Endodermal cell (in vitro differentiated cells): Measurements from ENCODE around the gene KIR3DL2. TPM values are rescaled to one million over a fixed set of nuclear protein-coding genes. Genes with fewer than 3 reads are reported as not detected.
"Not testable (repeated sequence)": the region's sequence is repeated elsewhere in the genome, so short reads cannot be mapped to it uniquely, and the experiment has no call there.

Experiments
- DNase-seq: peaks from one replicate; pipeline ENCODE4 v3.0.0-alpha.2; 2017
- H3K27ac ChIP-seq: 2 replicates; pipeline ENCODE4 v1.5.1; 2013; ENCODE audit warnings: mild to moderate bottlenecking, low read depth, low read length, moderate library complexity
- H3K27me3 ChIP-seq: 2 replicates; pipeline ENCODE4 v1.6.1; 2013; ENCODE audit warnings: mild to moderate bottlenecking, low read length, moderate library complexity; ENCODE audit not compliant: insufficient read depth, control insufficient read depth, poor library complexity, severe bottlenecking
- H3K36me3 ChIP-seq: 2 replicates; pipeline ENCODE4 v1.7.0; 2013; ENCODE audit warnings: mild to moderate bottlenecking, low read length, moderate library complexity; ENCODE audit not compliant: control insufficient read depth, insufficient read depth
- H3K4me1 ChIP-seq: one replicate; pipeline ENCODE4 v1.7.0; 2013; ENCODE audit warnings: low read length; ENCODE audit not compliant: control insufficient read depth, insufficient read depth
- H3K4me3 ChIP-seq: 2 replicates; pipeline ENCODE4 v1.5.1; 2013; ENCODE audit warnings: mild to moderate bottlenecking, low read length, moderate library complexity
- H3K9ac ChIP-seq: 2 replicates; pipeline ENCODE4 v1.6.1; 2013; ENCODE audit warnings: mild to moderate bottlenecking, low read length, moderate library complexity; ENCODE audit not compliant: poor library complexity, severe bottlenecking; ENCODE audit errors: extremely low read depth
- H3K9me3 ChIP-seq: 2 replicates; pipeline ENCODE4 v1.6.1; 2013; ENCODE audit warnings: mild to moderate bottlenecking, low read length, moderate library complexity; ENCODE audit not compliant: control insufficient read depth
- H3K27ac Mint-ChIP-seq: 2 replicates; pipeline ENCODE4 v1.8.0; 2020; ENCODE audit warnings: mixed read lengths
- H3K27me3 Mint-ChIP-seq: 2 replicates; pipeline ENCODE4 v1.8.0; 2021; ENCODE audit warnings: mild to moderate bottlenecking, mixed read lengths; ENCODE audit not compliant: insufficient read depth
- H3K36me3 Mint-ChIP-seq: 2 replicates; pipeline ENCODE4 v1.8.0; 2020; ENCODE audit warnings: low read depth, mixed read lengths
- H3K4me1 Mint-ChIP-seq: 2 replicates; pipeline ENCODE4 v1.8.0; 2020; ENCODE audit warnings: mixed read lengths
- H3K4me3 Mint-ChIP-seq: 2 replicates; pipeline ENCODE4 v1.8.0; 2020; ENCODE audit warnings: mild to moderate bottlenecking, moderate library complexity, mixed read lengths
- H3K9me3 Mint-ChIP-seq: 2 replicates; pipeline ENCODE4 v1.8.0; 2020; ENCODE audit warnings: mild to moderate bottlenecking, mixed read lengths
- WGBS, 2 experiments: methylation state at CpG; one replicate each; pipeline versions ENCODE4 v1.1.5 to v1.1.7; 2013; ENCODE audit warnings: missing lambda C conversion rate in 2 of 2, mixed read lengths in 1 of 2; ENCODE audit not compliant: insufficient coverage in 1 of 2, insufficient read length in 1 of 2; 5-methylcytosine and 5-hydroxymethylcytosine counted together
- total RNA-seq, 2 donors: library from RNA; stranded (reverse); fragmentation: NEBNext Ultra II Directional in 1 of 2; extraction: Animal tissue kit (Norgen Biotek cat#: 25700) in 1 of 2; gene quantifications; 2 replicates in 1 of 2; 3 replicates in 1 of 2; pipeline ENCODE4 v1.2.1, GENCODE V29; 2021
- TF ChIP-seq, protein P1 (sequence below): fragments of 200-600 bp; sonication (generic); conservative IDR thresholded peaks from 2 replicates; pipeline ENCODE4 v1.5.0; 2021; ENCODE audit warnings: antibody characterized with exemption, mild to moderate bottlenecking

The KIR3DL2 gene
- total RNA-seq, 2 donors from 2014 or later, result not detected

DNA sequence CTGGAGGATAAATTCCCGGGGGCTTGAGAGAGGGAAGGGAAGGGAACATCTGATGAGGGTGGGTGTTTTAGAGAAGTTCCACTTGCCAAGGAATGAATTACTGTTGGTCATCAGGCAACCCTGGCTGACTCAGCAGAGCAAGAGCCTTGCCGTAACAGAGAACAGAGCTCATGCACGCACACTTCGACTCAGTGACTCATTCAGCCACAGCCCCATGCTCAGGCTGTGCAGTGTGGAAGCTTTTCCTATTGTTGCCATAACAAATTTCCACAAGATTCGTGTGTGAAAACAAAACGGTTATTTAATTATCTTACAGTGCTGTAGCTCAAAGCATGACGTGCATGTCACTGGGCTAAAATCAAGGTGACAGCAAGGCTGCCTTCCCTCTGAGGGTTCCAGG is 9.2 kb downstream of the KIR3DL2 start:
- not testable (repeated sequence) for DNase-seq, H3K4me3 Mint-ChIP-seq, H3K4me3 ChIP-seq, H3K27me3 Mint-ChIP-seq, H3K4me1 Mint-ChIP-seq, H3K27ac Mint-ChIP-seq, H3K36me3 ChIP-seq, H3K9ac ChIP-seq, H3K9me3 ChIP-seq, H3K4me1 ChIP-seq, H3K27me3 ChIP-seq, H3K36me3 Mint-ChIP-seq, H3K27ac ChIP-seq
- H3K9me3 Mint-ChIP-seq, result peaks cover 34% of the 10 kb centered on the region
- WGBS, 2 experiments, result 57 to 79% methylated on average over 4 to 7 of the region's 7 CpGs

DNA sequence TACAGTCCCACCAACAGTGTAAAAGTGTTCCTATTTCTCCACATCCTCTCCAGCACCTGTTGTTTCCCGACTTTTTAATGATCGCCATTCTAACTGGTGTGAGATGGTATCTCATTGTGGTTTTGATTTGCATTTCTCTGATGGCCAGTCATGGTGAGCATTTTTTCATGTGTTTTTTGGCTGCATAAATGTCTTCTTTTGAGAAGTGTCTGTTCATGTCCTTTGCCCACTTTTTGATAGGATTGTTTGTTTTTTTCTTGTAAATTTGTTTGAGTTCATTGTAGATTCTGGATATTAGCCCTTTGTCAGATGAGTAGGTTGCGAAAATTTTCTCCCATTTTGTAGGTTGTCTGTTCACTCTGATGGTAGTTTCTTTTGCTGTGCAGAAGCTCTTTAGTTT is 13.2 kb downstream of the KIR3DL2 start:
- H3K9ac ChIP-seq, H3K27ac ChIP-seq, H3K4me1 ChIP-seq, H3K27me3 ChIP-seq, H3K36me3 Mint-ChIP-seq, H3K4me3 Mint-ChIP-seq, H3K9me3 ChIP-seq, H3K27ac Mint-ChIP-seq, DNase-seq, H3K4me3 ChIP-seq, H3K4me1 Mint-ChIP-seq, H3K36me3 ChIP-seq: not testable (repeated sequence)
- H3K27me3 Mint-ChIP-seq, result peaks cover 21% of the 10 kb centered on the region
- no CpG with 5 or more reads among the region's 3 CpGs for WGBS, 2 experiments
- H3K9me3 Mint-ChIP-seq, result peaks cover 15% of the 10 kb centered on the region

DNA sequence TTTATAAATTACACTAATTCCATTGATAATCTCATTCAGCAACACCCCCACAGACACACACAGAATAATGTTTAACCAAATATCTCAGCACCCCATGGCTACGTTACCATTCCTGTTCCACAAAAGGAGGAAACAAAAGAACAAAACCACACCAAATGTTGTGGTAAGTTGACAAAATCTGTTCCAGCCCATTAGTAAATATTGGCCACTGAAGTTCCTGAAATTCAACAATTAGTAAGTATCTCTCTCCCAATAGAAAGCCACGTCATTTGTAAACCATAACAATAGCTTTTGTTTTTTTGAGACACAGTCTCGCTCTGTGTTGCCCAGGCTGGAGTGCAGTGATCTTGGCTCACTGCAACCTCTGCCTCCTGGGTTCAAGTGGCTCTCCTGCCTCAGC is 21.5 kb downstream of the KIR3DL2 start:
- Histone ChIP-seq H3K4me3 (no peak overlapping the region), H3K27ac (no peak overlapping the region), H3K27me3 (peaks cover 16% of the 10 kb centered on the region), H3K9me3 (no peaks in the 10 kb centered on the region), H3K4me1 (no peaks in the 10 kb centered on the region), H3K36me3 (no peaks in the 10 kb centered on the region), H3K9ac (no peak overlapping the region)
- Mint-ChIP-seq H3K27me3 (peaks cover 16% of the 10 kb centered on the region), H3K4me1 (peaks cover 8% of the 10 kb centered on the region), H3K36me3 (no peaks in the 10 kb centered on the region), H3K9me3 (peaks cover 4% of the 10 kb centered on the region), H3K4me3 (no peak overlapping the region), H3K27ac (no peak overlapping the region)
- TF ChIP-seq, protein P1, sequence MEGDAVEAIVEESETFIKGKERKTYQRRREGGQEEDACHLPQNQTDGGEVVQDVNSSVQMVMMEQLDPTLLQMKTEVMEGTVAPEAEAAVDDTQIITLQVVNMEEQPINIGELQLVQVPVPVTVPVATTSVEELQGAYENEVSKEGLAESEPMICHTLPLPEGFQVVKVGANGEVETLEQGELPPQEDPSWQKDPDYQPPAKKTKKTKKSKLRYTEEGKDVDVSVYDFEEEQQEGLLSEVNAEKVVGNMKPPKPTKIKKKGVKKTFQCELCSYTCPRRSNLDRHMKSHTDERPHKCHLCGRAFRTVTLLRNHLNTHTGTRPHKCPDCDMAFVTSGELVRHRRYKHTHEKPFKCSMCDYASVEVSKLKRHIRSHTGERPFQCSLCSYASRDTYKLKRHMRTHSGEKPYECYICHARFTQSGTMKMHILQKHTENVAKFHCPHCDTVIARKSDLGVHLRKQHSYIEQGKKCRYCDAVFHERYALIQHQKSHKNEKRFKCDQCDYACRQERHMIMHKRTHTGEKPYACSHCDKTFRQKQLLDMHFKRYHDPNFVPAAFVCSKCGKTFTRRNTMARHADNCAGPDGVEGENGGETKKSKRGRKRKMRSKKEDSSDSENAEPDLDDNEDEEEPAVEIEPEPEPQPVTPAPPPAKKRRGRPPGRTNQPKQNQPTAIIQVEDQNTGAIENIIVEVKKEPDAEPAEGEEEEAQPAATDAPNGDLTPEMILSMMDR, result no peak
- no peak for DNase-seq
- 58 to 81% methylated on average over 2 to 3 of the region's 3 CpGs for WGBS, 2 experiments

DNA sequence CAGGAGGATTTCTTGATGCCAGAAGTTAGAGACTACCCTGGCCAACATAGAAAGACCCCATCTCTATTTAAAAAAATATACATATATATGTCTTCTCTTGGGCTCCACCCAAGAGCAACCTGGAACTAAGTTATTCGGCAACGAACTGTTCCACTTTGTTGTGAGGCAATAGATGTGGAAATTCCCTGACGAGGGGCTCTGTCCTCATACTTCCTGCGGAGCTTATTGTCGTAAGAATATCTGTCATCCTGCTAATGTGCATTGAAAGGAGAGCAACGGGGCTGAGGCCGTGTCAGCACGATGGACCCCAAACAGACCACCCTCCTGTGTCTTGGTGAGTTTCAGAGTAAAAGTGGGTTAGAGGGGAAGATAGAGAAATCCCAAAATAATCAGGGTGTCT is 23.7 kb downstream of the KIR3DL2 start, which contains the start of gene FCAR:
TSS of gene FCAR (plus strand) at position 246 of the 400 bp plus-strand sequence. CDS start at position 301, 55 bp downstream.
- no peaks in the 10 kb centered on the region for H3K36me3 ChIP-seq
- Mint-ChIP-seq H3K36me3 (no peaks in the 10 kb centered on the region), H3K4me1 (peaks cover 8% of the 10 kb centered on the region), H3K27ac (no peak within 1 kb of the TSS), H3K27me3 (peaks cover 21% of the 10 kb centered on the region), H3K4me3 (no peak within 1 kb of the TSS), H3K9me3 (no peaks in the 10 kb centered on the region)
- TF ChIP-seq, protein P1, result no peak
- H3K4me1 ChIP-seq, result no peaks in the 10 kb centered on the region
- H3K27me3 ChIP-seq, result peaks cover 16% of the 10 kb centered on the region
- no peak within 1 kb of the TSS for H3K9ac ChIP-seq
- WGBS, 2 experiments, result 75 to 80% methylated on average over 6 to 8 of the region's 8 CpGs
- DNase-seq, result no peak
- no peak within 1 kb of the TSS for H3K27ac ChIP-seq
- H3K4me3 ChIP-seq, result no peak within 1 kb of the TSS
- no peaks in the 10 kb centered on the region for H3K9me3 ChIP-seq
